ENCODE results near the gene SOX6.
"Not testable (repeated sequence)": the region's sequence is repeated elsewhere in the genome, so short reads cannot be mapped to it uniquely, and the experiment has no call there.

Gene SOX6

GRCh38 chr11:16182553-16182952, 173.8 kb downstream of the SOX6 start:
- no peak for DNase-seq

- DNase-seq, result no peak
Measured at GRCh38 chr11:16180868-16181267, 175.5 kb downstream of the SOX6 start.

GRCh38 chr11:16179676-16180075, 176.7 kb downstream of the SOX6 start:
- no peak for DNase-seq

GRCh38 chr11:16178273-16178672, 178.1 kb downstream of the SOX6 start:
- DNase-seq, result no peak

- DNase-seq, result no peak
Measured at GRCh38 chr11:16177688-16178087, 178.7 kb downstream of the SOX6 start.

GRCh38 chr11:16173798-16174197, 182.5 kb downstream of the SOX6 start:
- no peak for DNase-seq

GRCh38 chr11:16171882-16172281, 184.5 kb downstream of the SOX6 start:
- no peak for DNase-seq

- DNase-seq, result no peak
Measured at GRCh38 chr11:16169956-16170847, 186.1 kb downstream of the SOX6 start.

GRCh38 chr11:16169541-16169940, 186.8 kb downstream of the SOX6 start:
- DNase-seq, result no peak

GRCh38 chr11:16167706-16168487, 188.4 kb downstream of the SOX6 start:
- DNase-seq, result peak; percentile 67

GRCh38 chr11:16166571-16166970, 189.8 kb downstream of the SOX6 start:
- DNase-seq, result peak; percentile 81

- no peak for DNase-seq
Measured at GRCh38 chr11:16160146-16160545, 196.2 kb downstream of the SOX6 start.

GRCh38 chr11:16158426-16158994, 197.8 kb downstream of the SOX6 start:
- DNase-seq, result peak; percentile 82

GRCh38 chr11:16157327-16157726, 199.0 kb downstream of the SOX6 start:
- DNase-seq, result no peak

GRCh38 chr11:16155448-16155847, 200.9 kb downstream of the SOX6 start:
- no peak for DNase-seq

GRCh38 chr11:16154715-16155396, 201.5 kb downstream of the SOX6 start:
- DNase-seq, result peak; percentile 91

GRCh38 chr11:16153951-16154350, 202.4 kb downstream of the SOX6 start:
- peak; percentile 81 for DNase-seq

GRCh38 chr11:16151138-16151537, 205.2 kb downstream of the SOX6 start:
- DNase-seq, result no peak

GRCh38 chr11:16149476-16149875, 206.9 kb downstream of the SOX6 start:
- DNase-seq, result no peak

- DNase-seq, result no peak
Measured at GRCh38 chr11:16148301-16148931, 207.9 kb downstream of the SOX6 start.

GRCh38 chr11:16146980-16147379, 209.4 kb downstream of the SOX6 start:
- not testable (repeated sequence) for DNase-seq

- DNase-seq, result not testable (repeated sequence)
Measured at GRCh38 chr11:16141614-16142013, 214.7 kb downstream of the SOX6 start.
